HTR-8/SVneo (cell line): Measurements from ENCODE around the gene PPP3CA.
"Not testable (repeated sequence)": the region's sequence is repeated elsewhere in the genome, so short reads cannot be mapped to it uniquely, and the experiment has no call there.

Experiments used
- DNase-seq: peaks from one replicate; pipeline ENCODE4 v3.0.0; 2011; ENCODE audit warnings: low spot score, mixed read lengths; ENCODE audit not compliant: insufficient read length
- FAIRE-seq: peaks from 2 replicates; lab custom pipeline; 2011; peaks lifted over from hg19 to GRCh38; lab: Jason Lieb, UNC

The PPP3CA gene

GRCh38 chr4:101187841-101188240 is 159.5 kb downstream of the PPP3CA start:
- no peak for FAIRE-seq

DNA sequence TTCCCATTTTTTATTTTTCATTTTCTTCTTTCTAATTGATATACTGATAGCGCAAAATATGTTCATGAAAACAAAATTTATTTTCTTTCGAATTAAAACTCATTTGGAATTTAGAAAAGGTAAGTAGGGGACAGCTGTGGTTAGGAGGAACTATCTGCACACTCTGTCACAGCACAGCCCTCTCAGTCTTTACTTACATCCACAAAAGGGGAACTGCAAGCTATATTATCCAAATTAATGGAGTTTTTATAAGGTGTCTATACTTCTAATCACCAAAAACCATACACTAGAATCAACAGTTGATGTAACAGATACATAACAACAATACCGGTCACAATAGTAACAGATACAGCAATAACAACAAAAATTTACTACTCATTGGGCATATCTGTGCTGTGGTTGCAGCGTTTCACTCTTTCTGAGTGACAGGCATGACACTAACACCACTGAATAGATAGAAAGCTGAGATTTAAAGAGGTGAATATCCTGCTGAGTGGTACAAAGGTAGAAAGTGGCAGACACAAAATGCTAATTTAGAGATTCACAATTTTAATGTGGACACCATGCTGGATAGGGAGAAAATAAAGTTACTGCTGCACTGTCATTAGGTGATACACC is 160.7 kb downstream of the PPP3CA start:
- FAIRE-seq: no peak
- DNase-seq: no peak

More at GRCh38 chr4:101187841-101188240, 159.5 kb downstream of the PPP3CA start:
- no peak for DNase-seq

- DNase-seq: no peak
- no peak for FAIRE-seq
Measured at GRCh38 chr4:101184668-101185067, 162.7 kb downstream of the PPP3CA start.

- FAIRE-seq (no peak), DNase-seq (no peak)
Measured at GRCh38 chr4:101183666-101184373, 163.5 kb downstream of the PPP3CA start.

DNA sequence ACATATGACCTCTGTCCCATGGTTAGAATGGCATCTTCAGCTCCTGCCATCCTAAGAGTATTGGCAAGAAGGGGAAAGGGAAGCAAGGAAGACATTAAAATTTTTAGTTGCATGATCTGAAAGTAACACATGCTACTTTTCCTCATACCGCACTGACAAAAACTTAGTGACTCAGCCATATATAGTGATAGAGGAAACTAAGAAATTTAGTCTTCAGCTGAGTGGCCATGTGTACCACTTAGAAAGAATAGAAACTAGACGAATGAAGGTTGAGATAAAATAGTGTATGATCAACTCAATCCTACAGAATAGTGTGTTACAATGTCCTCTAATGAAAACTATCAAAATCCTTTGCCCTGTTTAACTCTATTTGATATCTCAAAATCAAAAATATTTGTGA is 164.1 kb downstream of the PPP3CA start:
- no peak for FAIRE-seq

DNA sequence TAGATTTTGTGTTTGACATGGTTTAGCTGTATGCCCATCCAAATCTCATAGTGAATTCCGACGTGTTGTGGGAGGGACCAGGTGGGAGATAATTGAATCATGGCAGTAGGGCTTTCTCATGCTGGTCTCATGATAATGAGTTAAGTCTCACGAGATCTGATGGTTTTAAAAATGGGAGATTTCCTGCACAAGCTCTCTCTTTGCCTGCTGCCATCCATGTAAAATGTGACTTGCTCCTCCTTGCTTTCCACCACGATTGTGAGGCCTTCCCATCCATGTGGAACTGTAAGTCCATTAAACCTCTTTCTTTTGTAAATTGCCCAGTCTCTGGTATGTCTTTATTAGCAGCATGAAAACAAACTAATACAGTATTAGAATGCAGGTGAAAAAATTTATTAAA is 164.6 kb downstream of the PPP3CA start:
- FAIRE-seq, DNase-seq: not testable (repeated sequence)

More for the DNA sequence above, 164.1 kb downstream of the PPP3CA start:
- DNase-seq: no peak

DNA sequence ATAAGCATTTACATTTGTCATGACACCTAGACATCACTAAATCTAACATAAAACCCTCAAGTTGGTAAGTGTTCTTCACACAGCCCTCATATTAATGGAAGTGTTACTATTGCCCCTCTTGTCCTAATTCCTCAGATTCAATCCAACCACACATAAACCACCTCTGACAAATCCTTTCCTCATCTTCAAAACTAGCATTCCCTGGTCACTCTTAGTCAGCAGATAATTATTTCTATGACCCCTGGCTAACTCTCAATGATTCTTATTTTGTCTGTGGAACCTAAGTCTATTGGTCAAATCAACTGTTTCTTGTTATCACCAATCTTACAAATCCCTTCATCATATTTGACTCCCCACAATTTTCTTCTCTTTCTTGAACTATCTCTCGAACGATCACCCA is 168.6 kb downstream of the PPP3CA start:
- DNase-seq: no peak
- no peak for FAIRE-seq

GRCh38 chr4:101177154-101177553 is 170.2 kb downstream of the PPP3CA start:
- DNase-seq (no peak), FAIRE-seq (no peak)

GRCh38 chr4:101175896-101176676 is 171.2 kb downstream of the PPP3CA start:
- DNase-seq (no peak), FAIRE-seq (no peak)

DNA sequence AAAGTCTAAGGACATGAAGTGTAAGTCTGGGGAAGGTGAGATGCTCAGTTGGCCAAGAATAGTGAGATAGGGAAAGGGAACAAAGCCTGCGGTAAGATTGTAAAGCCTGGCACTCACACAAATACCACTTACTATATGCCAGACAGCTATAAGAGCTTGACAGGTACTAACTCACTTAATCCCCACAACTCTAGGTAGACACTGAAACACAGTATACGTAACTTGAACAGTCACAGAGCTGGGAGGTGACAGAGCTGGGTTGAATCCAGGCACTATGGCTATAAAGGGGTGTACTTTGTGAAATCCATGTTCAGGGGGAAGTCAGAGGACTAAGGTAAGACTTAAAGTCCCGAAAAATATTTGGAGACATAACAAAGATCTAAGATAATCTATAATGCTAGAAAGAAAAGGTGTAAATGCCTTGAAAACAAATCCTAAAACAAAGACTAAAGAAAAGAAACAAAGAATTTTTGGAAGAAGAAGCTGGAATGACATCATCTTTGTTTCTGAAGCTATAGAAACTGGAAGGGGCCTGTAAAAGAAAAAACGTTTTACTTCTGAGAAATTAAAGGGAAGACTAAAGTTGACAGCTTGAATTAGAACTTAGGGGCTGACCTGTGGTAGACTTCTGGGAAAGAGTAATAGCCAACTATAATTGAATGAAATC is 172.5 kb downstream of the PPP3CA start:
- FAIRE-seq: no peak
- DNase-seq: no peak

- FAIRE-seq: no peak
- DNase-seq: no peak
Measured at GRCh38 chr4:101172369-101172768, 175.0 kb downstream of the PPP3CA start.

DNA sequence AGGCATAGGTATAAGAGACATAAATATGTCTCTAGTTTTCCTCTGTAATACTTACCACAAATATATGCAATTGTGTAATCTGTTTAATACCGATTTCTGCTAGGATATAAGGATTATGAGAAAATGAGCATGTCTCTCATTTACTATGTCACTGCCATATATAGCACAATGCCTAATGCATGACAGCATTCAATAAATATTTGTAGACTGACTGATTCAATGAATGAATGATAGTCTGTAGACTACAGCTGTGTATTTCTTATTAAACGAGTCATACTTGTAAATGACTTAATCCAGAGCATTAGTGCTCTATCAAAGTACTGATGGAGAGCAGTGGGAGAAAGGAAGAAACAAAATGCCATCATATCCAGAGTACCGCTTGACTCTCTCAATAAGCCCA is 175.6 kb downstream of the PPP3CA start:
- no peak for FAIRE-seq
- no peak for DNase-seq

DNA sequence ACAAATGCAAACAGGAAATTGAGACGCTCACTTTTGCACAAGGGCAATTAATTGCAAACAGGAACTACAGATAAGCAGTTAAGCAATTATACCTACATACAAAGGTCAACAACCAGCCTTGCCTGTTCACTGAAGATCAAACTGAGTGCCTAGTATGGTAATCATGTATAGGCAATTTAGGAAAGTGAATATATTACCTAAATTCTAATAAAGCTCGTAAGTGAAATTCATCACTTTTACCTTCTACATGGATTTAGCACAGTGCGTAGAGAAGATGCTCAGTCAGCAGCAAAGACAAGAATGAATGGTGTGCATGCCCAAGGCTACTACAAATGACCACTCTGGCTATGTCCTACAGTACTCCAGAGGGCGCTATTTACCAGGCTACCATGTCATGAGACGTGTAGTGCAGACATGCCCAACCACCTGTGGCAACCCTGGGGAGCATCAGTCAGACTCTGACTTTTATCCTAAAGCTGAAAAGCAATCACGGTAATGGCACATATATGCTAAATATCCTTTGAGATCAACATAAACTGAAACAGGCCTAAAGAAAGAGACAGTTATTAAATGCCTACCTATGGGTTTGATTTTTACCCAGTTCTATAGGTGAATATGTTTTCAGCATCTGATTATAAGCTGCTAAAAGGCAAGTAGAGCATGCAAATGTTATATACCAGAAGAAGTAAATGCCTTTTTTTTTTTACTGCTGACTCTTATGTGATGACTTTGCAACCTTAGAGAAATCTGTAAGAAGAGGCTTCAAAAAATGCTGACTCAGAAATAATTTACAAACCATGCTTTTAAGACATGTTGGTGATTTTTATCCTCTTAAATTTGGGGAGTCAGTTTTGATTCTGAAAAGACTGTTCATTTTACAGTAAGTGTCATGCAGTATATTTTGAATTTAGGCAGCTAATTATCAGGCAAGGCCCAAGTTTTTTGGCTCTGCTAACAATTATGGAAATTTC is 178.0 kb downstream of the PPP3CA start:
- FAIRE-seq (no peak), DNase-seq (no peak)

DNA sequence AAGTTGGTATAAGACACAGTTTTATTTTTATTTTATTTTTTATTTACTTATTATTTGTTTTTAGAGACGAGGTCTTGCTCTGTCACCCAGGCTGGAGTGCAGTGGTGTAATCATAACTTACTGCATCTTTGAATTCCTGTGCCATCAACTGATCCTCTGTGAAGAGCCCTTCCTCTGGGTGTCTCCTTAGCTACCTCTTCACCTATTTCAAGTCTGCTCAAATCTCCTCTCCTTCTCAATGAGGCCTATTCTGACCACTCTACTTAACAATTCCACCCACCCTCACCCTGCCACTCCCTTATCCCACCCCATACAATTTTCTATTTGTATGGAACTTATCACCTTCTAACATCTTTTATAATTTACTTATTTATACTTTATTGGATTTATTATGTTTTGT is 183.4 kb downstream of the PPP3CA start:
- FAIRE-seq: no peak
- DNase-seq: no peak

- no peak for FAIRE-seq
- DNase-seq: no peak
Measured at GRCh38 chr4:101162990-101163380, 184.3 kb downstream of the PPP3CA start.

DNA sequence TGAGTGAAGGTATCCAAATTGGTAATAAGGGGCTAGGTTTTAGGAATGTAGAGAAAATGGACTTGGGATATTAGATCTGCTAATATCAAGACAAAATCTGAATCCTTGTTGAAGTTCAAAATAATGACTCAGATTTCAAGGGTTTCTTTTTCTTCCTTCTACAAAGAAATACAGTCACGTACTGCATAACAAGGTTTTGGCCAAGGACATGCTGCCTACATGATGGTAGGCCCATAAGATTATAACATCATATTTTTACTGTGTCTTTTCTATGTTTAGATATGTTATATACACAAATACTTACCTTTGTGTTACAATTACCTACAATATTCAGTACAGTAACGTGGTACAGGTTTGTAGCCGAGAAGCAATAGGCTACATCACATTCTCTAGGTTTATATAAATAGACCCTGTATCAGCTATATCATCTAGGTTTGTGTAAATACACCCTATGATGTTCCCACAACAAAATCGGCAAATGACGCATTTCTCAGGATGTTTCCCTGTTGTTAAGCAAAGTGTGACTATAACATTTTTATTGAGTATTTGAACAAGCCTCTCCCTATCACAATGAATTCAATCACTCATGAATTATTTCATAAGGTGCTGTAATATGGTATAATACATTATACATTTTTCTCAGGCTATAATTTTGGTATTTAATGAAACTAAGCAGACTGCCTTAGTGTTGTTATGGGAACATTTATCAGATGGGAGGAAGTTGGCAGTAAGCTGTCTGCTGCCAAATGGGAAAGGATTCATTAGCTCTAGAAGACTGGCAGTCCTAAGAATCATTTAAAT is 186.3 kb downstream of the PPP3CA start:
- DNase-seq (no peak), FAIRE-seq (no peak)

DNA sequence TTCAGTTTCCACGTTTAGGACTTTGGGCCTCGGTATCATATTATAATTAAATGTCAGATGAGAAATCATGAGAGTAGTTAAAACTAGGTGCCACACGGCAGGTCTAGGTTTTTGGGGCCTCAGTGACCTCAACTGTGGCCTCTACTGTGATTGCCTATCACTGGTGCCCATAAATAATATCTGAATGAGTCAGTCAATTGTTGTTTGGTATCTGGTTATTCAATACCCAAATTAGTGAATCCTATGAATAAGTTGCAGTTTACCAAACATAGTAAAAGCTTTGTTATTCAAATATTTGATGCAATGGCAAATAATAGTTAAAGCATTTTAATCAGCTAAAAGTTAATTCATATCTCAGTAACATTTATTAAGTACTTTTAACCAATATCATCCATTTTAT is 188.8 kb downstream of the PPP3CA start:
- FAIRE-seq (no peak), DNase-seq (no peak)

- no peak for FAIRE-seq
- DNase-seq: no peak
Measured at GRCh38 chr4:101158134-101158482, 189.2 kb downstream of the PPP3CA start.
